NCI-H82 treated with DMSO at 0.1 percent for 48 hours (cell line): ENCODE results near the gene ZNF423.

ENCODE experiments used
- DNase-seq: peaks from one replicate; lab custom pipeline; 2025; ENCODE audit not compliant: unreplicated experiment; lab: John Stamatoyannopoulos, UW

Gene ZNF423

DNA sequence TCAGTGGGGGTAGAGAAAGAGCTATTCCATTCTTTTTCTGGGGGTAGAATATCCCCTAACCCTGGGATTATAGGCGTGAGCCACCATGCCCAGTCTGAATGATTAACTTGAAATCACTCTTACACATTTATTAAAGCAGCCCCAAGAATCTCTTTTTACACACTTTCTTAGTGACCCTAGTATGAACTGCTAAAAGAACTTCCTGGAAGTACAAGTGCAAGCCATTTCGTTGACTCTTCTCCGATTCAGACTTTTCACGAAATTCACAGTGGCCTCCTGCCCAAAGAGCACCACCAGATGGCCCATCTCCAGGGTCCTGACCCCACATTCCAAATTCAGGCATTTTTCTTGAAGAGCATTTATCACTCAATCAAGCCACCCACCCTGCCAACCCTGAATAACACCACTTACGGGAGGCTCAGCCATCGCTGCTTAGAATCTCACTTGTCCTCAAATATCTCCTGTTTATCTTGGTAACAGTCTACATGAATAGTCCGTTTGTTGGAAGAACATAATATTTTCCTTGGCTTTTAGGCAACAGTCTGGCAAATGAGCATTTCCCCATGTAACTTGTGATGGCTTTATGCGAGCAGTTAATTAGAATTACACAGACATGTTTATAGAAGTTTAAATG lies 28.0 kb downstream of the ZNF423 start:
- no peak for DNase-seq

DNA sequence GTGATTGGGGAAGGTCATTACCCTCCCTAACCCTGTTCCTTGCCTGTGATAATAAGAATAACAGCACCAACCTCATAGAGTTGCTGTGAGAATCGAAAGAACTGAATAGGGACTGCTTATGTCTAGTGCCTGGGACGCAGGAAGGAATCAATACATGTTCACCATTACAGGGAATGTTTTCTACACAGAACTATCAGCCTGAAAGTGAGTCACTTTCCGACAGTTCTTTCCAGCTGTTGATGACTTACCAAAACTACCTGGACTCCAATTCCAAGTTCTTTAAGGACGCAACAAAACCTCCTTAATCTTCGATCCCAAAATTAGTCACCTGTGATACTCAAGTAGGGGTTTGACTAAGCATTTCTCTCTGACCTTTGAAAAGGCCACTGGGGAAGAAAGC lies 29.4 kb downstream of the ZNF423 start:
- DNase-seq = no peak

DNA sequence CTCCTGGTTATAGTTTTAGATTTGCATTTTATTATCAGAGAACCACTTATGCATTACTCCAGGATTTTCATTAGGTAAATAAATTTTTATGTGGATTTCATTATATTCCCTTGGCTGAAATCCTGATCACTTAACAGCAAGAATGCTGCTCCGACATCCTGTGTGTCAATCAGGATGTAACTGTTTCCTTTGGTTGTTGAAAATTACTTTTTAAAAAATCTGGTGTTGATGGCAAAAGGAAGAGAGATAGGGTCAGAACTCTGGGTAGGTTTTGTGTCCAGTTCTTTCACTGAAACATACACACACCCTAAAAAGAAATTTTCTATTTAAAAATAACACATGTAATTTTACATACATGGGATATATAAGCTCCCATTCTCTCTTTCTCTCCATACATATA lies 30.9 kb downstream of the ZNF423 start:
- no peak for DNase-seq

DNA sequence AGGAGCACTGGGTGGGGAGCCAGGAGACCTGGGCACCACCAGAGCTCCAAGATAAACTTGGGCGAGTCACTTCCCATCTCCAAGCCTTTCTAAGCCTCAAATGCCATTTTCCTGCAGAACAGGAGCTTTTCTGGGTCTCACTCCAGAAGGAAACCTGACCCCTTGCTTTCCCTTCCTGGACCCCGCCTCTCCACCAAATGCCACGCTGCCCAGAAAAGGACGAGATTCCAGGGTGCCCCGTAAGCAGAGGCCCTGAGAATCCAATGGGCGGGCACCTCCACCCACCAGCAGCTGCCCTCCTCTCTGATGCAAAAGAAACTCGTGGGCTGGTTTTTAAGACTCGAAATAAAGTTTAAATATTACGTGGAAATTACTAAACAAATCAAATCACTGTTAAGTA lies 31.3 kb downstream of the ZNF423 start:
- no peak for DNase-seq

DNA sequence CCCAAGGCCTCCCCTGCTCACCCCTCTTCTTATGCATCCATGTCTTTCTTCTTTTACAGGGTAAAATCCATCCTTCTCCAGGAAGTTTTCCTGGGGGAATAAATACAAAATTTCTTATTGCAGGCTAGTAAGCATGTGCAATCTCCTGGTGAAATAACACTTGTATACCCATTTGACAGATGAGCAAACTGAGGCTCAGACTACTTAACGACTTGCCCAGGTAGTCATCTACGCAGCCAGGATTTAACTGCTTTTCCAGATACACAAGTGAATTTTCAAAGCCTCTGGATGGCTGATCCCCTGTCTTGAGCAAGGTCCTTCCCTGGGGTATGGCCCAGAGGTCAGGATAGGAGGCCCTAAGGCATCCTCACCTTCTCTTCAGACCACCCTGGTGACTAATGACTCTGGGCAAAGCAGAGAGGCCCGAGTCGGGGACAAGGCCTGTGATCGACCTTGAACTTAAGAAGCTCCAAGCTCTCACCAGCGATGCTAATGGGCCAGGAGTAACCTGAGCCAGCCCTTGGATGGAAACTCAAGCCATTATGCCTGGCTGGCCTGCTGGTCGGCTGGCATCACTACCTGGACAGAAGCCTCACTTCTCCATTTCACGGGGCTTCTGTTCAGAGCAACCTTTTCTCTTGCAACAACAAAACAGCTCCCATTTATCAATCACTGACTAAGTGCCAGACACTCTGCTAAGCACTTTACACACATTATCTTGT lies 33.1 kb downstream of the ZNF423 start:
- no peak for DNase-seq

DNA sequence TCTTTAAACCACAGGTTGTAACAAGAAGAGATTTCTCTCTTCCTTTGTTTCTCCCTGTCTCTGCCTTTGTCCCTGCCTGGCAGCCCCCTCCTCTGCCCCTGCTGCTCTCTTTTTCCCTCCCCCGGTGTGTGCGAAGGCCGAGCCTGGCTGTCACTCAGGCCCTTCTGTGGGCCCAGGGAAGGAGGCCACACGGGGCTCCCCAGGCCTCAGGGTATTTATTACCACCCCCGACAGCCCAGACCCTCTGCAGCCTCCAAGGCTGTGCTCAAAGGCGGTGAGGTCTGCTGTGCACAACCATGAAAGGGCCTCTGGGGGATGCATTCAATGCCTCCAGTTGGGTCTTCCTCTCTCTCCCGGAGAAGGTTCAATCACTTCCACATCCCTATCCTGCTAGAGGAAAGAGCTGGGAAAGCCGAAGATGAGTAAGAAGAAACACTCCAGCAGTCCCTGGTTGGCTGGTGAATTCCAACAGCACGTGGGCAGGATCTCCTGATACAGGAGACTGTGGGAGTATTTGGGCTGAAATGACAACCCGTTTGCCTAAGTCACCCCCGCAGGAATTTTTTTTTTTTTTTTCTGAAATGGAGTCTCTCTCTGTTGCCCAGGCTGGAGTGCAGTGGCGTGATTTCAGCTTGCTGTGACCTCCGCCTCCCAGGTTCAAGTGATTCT lies 34.2 kb downstream of the ZNF423 start:
- DNase-seq = no peak

DNA sequence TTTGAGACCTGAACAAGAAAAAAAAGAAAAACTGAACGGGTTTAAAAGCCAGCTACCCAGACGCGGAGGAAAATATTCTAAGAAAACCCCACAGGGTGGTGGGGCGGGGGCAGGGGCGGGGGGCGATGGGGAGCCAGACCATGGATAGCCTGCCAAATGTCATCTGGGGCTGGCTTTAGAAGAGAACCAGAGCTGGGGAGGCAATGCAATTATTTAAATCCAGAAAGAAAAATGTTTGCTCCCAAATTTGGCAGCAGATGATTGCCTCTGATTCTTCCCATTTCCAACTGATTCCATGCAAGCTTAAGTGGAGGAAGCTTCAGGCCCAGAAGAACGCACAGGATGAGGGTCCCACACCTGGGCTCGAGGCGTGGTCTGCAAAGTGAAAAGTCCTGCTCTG lies 34.8 kb downstream of the ZNF423 start:
- DNase-seq = no peak

DNA sequence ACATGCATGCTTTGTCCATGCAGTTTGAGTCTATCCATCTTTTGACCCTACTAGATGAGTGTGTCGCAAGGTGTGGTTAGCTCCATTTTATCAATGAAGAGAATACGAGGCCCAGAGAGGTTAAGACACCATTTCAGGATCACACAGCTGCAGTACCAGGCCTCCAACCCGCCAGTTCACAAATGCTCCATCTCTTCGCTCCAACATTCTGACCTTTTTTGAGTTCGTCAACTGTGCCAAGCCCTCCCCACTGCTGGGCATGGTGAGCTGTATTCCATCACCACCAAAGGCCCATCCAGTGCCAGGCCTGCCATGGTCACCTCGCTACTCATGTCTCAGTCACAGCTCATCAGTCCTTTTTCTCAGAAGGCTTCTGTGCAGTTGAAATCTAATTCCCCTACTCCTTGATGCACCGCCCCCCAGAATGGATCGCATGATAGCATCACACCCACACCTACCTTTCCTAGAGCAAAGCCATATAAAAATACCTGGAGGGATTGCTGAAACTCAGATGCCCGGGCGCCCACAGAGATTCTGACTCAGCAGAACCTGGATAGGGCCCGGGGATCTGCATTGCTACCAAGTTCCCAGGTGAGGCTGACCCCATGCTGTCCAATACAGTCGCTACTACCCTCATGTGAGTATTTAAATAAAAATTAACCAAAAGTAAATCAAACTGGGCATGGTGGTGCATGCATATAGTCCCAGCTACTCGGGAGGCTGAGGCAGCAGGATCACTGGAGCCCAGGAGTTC lies 38.0 kb downstream of the ZNF423 start:
- no peak for DNase-seq

DNA sequence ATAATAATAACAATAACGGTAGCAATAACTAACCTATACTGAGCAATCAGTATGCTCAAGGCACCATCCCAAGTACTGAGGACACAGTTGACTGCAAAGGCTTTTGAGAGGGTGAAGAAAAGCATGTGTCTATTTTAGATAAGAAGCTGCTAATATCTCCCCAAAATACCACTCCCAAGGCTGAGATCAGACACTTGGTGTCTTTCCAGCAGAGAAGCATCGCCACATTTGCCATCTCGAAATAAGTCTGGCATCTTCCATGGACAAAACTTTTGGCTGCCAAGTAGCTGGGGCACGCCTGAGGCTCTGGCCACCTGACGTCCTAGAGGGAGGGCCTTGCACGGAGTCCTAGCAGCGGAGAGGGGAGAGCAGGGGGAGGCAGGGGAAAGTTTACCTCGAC lies 39.0 kb downstream of the ZNF423 start:
- DNase-seq = no peak

DNA sequence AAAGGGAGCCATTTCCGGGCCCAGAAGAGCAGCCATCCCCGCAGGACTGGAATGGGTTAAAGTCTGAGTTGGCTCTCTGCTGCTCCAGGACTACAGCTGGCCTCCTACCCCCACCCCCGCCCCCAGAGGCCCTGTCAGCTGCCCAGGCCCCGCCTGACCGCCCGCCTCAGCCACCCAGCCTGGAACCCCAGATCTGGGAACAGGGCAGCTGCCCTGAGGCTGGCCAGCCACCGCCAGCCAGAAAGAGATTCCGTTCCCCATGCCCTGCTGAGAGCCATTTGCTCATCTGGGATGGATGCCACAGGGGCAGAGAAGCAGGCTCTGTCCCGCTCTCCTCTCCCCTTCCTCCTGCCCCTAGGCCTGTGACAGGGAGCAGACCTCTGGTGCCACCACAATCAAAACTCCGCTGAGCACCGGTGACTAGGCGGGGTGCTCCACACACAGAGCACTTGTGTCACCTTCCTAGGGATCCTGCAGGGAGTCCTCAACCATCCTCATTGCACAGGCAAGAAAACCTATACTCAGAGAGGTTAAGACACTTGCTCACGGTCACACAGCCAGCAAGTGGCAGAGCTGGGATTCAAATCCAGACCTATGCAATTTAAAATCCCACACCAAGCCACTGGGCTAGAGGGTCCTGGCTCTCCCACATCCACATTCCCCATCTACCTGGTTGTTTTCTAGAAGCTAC lies 44.1 kb downstream of the ZNF423 start:
- no peak for DNase-seq

DNA sequence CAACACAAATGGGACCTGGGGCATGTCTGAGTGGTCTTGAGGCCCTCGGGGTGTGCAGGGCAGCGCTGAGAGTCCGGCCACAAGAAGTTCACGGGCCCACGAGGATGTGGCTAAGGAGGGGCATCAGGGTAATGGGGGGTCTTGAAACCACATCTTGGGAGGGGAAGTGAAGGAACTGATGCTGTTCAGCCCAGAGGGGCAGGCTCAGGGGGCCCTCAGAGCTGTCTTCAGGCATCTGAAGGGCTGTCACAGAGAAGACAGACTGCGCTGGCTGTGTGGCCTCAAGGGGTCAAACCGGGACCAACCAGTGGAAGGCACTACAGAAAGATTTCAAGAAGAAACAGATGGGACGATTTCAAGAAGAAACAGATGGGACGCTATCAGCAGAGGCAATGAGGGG lies 45.1 kb downstream of the ZNF423 start:
- DNase-seq = no peak

DNA sequence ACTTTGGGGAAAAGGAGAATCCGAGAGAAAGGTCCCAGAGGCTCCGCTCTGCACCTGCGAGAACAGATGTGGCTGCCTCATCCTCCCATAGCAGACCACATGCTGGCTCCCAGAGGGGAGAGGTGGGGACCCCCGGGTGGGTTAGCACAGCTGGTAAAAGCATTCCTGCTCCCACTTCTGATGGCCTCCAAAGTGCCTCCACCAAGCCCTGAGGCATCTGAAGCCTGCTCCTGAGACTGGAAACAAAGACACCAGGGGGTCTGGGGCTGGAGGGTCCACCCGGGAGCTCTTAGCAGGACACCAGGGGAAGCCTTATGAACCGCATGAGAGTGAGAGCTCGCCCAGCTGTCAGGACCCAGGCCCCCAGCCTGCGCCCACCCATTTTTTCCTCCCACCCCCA lies 46.4 kb downstream of the ZNF423 start:
- DNase-seq = no peak

DNA sequence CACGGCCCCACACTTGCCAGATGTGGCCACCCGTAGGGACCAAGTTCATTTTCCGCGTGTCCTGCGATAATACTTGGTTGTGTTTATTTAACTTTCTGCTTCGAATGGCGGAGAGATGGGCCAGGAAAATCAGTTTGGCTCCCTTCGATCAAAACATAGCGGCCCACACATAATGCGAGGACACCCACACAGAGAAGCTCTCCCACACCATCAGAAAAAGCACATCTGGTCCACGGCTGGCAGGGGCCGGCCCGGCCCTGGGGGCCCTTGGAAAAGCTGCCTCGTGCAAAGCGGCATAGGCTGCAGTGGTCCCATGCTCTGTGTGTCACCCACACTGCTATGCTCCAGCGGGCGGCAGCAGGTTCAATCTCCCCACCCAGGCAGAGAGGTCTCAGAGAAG lies 46.9 kb downstream of the ZNF423 start:
- no peak for DNase-seq

DNA sequence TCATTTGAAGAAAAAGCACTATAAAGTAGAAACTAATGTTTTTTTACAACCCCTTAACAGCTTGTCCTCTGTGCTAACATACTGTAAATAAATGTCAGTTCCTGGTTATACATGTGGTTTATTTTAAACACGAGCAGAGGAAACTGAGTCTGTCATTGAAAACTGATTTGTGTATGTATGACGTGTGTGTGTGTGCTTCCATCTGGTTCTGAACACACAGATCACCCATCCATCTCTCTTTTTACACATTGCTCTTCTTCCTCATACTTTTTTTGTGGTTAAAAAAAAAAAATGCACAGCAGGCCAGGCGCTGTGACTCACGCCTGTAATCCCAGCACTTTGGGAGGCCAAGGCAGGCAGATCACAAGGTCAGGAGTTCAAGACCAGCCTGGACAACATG lies 49.5 kb downstream of the ZNF423 start:
- DNase-seq = no peak

DNA sequence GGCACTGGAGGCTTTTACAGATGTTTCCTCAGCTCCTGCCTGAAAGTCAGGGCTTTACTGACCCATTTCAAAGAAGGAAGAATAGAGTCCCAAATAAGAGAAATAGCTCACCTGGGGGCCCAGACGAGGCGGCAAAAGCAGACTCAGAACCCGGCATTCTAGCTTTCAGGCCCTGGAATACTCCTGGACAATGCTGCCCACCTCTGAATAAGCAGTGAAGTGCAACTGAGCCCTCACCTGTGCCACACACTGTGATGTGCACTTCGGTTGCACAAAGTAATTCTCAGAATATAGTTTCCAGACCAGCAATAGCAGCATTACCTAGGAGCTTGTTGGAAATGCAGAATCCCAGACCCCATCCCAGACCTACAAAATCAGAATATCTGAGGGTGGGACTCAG lies 54.6 kb downstream of the ZNF423 start:
- no peak for DNase-seq

DNA sequence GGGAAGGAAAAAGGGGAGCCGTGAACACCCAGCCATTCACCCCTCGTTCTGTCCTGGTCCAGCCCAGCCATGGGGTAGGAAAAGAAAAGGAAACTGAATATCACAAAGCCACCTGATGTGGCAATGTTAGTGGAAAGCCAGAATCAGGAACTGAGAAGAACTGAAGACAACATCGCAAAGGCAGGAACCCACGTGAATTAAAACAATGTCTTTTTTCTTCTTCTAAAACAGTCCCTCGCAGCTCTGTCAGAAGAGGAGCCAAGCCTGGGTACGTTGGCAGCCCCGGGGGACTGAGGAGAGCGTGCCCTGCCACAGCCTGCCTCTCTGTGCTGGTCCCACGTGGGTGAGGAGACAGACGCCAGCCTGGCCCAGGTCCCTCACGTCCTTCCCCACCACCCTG lies 55.0 kb downstream of the ZNF423 start:
- no peak for DNase-seq

DNA sequence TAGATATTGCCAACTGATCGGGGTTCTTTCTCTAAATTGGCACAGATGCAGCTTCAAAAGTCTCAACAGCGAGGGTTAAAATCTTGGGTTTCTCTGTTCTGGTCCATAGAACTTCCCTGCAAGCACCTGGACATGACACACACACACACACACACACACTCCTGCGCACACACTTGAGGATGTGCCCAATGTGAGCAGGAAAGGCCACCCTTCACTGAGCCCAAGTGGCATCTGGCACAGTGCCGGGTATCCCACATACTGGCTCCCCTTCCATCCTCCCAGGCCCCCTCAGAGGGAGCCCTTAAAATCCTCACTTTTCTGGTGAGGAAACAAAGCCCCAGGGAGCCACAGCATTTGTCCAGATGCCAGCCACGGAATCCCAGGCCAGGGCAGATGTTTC lies 55.5 kb downstream of the ZNF423 start:
- DNase-seq = no peak

DNA sequence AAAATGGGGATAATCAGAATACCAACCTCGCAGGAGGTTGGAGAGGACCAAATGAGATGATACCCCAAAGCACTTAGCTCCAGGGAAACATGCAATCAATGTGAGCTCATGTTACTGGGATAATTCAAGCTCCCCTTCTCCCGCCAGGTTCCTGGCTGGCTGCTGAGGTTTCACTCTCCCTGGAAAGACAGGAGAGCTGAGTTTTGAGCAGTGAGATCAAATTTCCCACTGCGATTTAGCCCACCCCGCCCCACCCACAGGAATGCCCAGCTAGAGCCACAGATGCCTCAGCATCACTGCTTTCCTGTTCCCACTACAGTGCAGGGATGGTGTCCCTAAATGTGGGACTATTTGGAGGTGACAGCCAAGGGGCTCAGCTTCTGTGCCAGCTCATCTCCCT lies 56.7 kb downstream of the ZNF423 start:
- DNase-seq = no peak

DNA sequence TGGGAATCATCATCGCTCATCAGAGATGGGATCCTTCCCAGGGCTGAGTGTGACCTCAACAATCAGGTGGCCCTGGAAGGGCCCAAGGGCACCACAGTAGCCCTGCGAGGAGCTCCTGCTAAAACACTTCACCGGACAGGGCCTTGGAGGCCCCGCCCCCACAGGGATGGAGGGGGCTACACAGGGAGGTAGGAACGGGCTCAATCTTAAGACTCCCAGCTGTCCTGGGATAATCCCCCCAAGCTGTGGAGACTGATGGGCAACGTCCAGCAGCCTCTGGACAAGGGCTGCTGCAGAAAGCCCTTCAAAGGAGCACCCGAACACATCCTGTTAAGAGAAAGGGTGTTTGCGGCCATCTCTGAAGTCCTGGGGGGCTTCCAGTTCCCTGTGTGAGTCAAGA lies 60.4 kb downstream of the ZNF423 start:
- no peak for DNase-seq

DNA sequence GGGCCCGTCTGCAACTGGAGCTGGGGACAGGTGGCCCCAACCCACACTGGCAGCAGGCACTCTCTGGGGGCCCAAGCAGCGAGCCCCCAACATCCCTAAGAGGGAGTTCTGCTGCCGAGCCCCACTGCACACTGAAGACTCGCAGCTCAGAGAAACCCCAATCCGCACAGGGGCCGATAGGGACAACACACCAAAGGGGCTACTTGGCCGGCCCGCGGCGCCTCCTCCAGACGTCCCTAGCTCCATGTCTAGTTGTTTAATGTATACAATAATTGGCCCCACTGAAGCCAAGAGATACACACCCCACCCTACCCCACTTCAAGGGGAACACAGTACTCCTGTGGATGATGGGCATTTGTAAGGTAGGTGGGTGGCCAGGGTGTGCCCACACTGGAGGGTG lies 62.7 kb downstream of the ZNF423 start:
- no peak for DNase-seq

DNA sequence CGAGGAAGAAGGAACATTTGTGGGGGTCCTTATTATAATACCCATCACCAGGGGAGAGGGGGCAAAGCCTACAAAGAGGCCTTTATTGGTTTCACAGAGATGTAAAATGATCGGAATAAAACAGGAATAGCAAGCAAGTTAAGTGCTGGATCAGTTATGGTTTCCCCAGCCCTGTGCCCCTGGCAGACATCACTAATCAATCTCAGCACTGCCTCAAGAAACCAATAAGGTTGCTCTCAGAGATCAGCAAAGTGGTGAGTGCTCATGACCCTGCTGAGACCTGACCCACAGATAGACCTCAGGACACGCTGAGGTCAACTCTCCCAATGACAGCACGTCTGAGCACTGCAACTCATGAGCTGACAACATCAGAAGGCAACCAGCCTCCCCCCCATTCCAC lies 66.3 kb downstream of the ZNF423 start:
- DNase-seq = no peak
